K562 (cell line): ENCODE data around the gene PLXNA2.

ENCODE experiments used
- FOSL1 ChIP-seq: fragments of 200-800 bp; sonication (Bioruptor generic); conservative IDR thresholded peaks from 2 replicates; pipeline ENCODE4 v1.6.1; 2016; ENCODE audit warnings: missing genetic modification characterization, missing compliant biosample characterization
- ZNF197 ChIP-seq: fragments of 200-800 bp; sonication (Bioruptor generic); IDR thresholded peaks from 2 replicates; pipeline ENCODE4 v1.6.1; 2016; ENCODE audit warnings: low read depth, missing genetic modification characterization, missing compliant biosample characterization

DNA sequence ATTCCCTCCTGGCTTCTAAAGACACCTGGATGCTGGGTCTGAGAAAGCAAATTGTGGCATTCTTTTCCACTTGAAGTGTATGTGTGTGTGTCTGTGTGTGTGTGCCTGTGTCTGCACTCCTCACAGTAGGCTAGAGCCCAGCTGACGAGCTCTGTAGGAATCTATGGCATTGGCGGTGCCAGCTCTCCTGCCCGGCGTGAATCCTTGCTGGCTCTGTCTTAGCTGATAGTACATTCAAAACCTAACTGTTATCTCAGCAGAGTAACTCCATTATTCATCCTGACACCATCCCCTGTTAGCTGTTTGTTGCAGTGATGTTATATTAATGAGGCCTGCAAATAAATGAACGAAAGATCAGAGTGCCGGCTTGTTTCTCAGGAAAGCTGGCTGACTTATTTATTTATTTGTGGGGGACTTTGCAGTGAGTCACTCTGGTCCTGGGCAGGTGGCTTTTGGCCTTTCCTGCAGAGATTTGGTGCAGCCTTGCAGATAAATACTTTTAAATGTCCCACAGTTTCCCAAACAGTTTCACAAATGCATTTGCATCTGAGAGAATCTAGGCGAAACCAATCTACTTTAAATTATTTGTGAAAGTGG lies 172.7 kb downstream of the PLXNA2 start:
- TF ChIP-seq ZNF197 (no peak), FOSL1 (tag) (no peak)
